Measurements from ENCODE around the gene NUPR2.
"Not testable (repeated sequence)": the region's sequence is repeated elsewhere in the genome, so short reads cannot be mapped to it uniquely, and the experiment has no call there.

The NUPR2 gene

DNA sequence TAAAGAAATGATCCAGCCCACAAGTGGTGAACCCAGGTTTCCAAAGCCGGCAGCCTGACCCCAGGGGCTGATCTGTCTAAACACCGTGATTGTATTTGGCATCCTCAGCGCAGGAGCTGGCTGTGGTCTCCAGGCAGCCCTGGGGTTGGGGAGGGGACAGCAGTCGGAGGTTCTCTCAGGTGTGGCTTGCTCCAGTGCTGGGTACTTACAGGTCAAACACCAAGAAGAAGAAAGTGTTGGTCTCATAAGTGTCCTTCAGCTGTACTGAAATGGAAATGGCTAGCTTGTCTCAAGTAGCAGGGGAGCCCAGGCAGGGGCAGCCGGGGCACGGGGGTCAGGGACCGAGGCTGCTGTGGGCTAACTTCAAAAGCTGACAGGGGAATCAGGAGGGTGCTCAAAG is 29.5 kb downstream of the NUPR2 start:
- no peak for DNase-seq (ENCODE audit: low read depth)

DNA sequence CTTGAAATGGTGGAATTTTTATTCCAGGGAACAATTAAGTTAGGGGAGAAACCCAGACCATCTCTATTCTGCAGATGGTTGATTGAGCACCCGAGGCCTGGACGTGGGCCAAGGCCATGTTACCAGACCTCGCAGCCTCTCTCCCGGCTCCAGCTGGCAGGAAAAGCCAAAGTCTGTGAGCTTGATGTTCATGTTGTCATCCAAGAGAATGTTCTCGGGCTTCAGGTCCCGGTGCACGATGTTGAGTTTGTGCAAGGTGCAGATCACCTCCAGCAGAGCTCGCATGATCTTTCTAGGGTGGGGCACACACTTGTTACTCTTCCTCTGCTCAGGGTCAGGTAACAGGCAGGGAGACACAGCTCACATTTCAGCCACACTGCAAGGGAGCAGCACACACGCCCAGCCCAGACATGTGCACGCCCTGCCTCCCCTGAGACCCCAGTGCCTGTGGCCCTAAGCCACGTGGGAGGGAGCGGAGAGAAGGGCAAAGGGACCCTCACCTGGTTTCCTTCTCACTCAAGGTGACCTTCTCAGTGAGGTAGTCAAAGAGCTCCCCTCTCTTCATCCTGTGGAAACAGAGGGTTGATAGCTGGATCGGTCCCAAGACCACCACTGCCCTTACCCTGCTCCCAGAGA is 32.9 kb downstream of the NUPR2 start:
- no peak for DNase-seq (ENCODE audit: low read depth)

DNA sequence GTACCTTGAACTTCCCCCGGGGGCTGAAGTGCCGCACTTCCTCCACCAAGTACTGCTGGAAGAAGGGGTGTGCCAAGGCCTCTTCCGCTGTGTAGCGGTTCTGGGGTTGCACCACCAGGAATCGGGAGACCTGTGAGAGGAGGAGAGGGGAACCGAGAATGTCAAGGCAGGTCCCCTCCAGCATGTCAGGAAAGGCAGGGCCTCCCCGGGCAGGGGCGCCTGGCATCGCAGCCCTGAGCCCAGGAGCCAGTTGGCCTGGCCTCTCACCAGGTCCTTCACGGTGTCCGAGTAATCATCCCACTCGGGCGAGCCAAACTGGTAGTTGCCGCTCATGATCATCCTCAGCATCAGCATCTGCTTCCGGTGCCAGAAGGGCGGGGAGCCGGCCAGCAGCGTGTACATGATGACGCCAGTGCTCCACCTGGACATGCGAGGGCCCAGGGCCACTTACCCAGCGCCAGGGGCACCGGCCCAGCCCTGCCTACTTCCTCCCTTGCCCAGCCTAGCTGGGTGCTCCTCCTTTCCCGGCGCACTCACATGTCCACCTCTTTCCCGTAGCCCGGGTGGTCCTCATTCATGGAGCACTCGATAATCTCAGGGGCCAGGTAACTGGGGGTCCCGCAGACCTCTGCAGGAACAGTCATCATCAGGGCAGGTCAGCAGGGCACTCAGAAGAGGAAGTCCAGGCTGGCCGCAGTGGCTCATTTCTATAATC is 34.4 kb downstream of the NUPR2 start:
- no peak for DNase-seq (ENCODE audit: low read depth)

DNA sequence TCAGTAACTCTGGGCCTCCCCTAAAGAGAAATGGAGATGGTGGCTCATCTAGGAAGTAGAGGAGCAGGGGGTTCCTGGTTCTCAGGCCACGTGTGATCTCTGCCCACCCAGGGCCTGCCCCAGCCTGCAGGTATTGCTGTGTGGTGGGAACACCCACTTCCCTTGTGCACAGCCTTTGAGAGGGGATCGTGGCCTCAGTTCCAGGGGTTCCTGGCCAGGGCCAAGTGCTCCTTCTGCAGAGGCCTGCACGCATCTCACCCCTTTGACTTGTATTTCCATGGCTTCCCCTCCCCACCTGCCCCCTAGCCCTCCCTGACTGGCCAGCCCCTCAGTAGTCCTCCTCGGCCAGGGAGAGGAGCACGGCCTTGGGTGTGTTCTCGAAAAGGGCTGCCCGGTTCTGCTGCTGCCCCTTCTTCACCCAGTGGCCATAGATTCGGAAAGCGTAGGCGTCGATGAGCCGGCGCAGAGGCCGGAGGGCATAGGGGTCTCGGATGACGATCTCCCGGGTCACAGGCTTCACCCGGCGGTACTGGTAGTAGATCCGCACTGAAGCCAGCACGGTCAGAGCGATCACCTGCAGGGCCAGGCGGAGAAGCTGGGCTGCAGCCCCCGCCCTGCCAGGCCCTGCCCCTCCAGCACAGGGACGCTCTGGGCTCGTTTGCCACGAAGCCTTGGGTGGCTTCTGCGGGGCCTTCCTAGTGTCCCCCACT is 35.3 kb downstream of the NUPR2 start:
- DNase-seq (ENCODE audit: low read depth): not testable (repeated sequence)

DNA sequence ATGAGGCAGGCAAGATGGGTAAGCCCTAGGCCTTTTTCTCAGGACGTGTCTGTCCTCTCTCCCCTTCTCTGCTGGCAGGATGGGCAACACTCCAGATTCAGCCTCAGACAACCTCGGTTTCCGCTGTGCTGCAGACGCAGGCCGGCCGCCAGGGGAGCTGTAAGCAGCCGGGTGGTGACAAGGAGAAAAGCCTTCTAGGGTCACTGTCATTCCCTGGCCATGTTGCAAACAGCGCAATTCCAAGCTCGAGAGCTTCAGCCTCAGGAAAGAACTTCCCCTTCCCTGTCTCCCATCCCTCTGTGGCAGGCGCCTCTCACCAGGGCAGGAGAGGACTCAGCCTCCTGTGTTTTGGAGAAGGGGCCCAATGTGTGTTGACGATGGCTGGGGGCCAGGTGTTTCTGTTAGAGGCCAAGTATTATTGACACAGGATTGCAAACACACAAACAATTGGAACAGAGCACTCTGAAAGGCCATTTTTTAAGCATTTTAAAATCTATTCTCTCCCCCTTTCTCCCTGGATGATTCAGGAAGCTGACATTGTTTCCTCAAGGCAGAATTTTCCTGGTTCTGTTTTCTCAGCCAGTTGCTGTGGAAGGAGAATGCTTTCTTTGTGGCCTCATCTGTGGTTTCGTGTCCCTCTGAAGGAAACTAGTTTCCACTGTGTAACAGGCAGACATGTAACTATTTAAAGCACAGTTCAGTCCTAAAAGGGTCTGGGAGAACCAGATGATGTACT is 36.6 kb downstream of the NUPR2 start:
- no peak for DNase-seq (ENCODE audit: low read depth)

DNA sequence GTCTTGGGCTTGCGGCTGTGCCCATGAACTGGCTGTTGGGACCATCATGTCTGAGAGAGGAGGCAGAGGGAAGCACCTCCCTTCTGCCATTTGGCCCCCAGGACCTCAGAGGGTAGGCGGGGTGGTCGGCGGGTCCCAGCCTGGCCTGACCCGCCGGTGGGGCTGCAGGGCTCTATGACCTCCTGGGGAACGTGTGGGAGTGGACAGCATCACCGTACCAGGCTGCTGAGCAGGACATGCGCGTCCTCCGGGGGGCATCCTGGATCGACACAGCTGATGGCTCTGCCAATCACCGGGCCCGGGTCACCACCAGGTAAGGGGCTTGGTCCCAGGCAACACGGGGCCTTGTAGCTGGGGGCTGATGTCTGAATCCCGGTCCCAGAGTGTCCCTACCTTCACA is 38.0 kb downstream of the NUPR2 start:
- DNase-seq (ENCODE audit: low read depth): no peak

DNA sequence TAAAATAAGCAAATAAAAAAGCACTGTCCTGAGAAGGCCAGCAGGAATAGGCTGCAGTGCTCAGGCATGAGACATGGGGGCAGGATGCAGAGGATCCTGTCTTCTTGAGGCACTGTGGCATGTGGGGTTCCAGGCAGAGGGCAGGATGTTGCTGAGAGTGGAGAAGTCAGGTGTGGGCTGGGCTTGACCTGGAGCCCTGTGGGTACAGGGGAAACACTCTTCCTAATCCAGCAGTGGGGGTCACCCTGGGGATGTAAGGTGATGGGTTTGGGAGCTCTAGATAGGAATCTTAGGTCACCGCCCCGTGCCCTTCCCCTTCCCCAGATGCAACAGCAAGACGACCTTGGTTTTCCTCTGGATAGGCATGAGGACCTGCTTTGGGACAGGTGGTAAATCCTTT is 38.5 kb downstream of the NUPR2 start:
- DNase-seq (ENCODE audit: low read depth): no peak

DNA sequence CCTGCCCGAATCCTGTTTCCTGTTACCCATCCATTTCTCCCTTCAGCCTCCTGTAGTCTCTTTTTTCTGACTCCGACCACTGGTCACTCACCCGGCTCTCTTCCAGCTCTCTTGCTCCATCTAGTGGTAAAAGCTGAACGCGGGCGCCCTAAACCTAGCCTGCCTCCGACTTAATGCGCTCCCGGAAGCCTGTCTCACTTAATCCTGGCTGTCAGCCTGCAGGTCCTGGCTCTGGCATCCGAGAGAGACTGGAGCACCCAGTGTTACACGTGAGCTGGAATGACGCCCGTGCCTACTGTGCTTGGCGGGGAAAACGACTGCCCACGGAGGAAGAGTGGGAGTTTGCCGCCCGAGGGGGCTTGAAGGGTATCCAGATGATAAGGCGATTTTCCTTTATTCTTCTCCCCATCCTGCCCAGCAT is 41.8 kb downstream of the NUPR2 start:
- no peak for DNase-seq (ENCODE audit: low read depth)

DNA sequence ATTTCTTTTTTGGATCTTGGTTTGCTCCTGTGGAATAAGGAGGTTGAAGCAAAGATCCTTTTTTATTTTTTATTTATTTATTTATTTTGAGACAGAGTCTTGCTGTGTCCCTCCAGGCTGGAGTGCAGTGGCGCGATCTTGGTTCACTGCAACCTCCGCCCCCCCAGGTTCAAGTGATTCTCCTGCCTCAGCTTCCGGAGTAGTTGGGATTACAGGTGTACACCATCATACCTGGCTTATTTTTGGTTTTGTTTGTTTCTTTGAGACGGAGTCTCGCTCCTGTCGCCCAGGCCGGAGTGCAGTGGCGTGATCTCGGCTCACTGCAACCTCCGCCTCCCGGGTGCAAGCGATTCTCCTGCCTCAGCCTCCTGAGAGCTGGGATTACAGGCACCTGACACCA is 49.8 kb downstream of the NUPR2 start:
- not testable (repeated sequence) for DNase-seq (ENCODE audit: low read depth)

Data from CMK (cell line).